GM23338 (cell line): ENCODE data around the gene LSP1. TPM values are rescaled to one million over a fixed set of nuclear protein-coding genes. Genes with fewer than 3 reads are reported as not detected.
"Not testable (repeated sequence)": the region's sequence is repeated elsewhere in the genome, so short reads cannot be mapped to it uniquely, and the experiment has no call there.

ENCODE experiments used
- ATAC-seq: fragments of 200-7000 bp; cut with Tn5 transposase; 3 replicates; pipeline ENCODE4 v1.9.1; 2020
- DNase-seq: peaks from one replicate; pipeline ENCODE4 v3.0.0-alpha.2; 2015; ENCODE audit warnings: low spot score
- H2AFZ ChIP-seq: fragments of 200-600 bp; sonication (generic); 2 replicates; pipeline ENCODE4 v1.8.0; 2016; ENCODE audit warnings: antibody characterized with exemption, mild to moderate bottlenecking, moderate library complexity
- H3F3A ChIP-seq: fragments of 200-600 bp; sonication (generic); replicated peaks from 2 replicates; pipeline ENCODE4 v1.8.0; 2017; ENCODE audit warnings: antibody characterized with exemption, mixed run types, low read depth
- H3K27ac ChIP-seq: fragments of 200-600 bp; sonication (generic); 2 replicates; pipeline ENCODE4 v1.6.1; 2016; ENCODE audit warnings: low read depth
- H3K27me3 ChIP-seq: fragments of 200-600 bp; sonication (generic); 2 replicates; pipeline ENCODE4 v1.8.0; 2016; ENCODE audit warnings: mild to moderate bottlenecking, mixed run types, moderate library complexity; ENCODE audit not compliant: insufficient read depth
- H3K36me3 ChIP-seq: fragments of 200-600 bp; sonication (generic); 2 replicates; pipeline ENCODE4 v1.8.0; 2016; ENCODE audit warnings: mild to moderate bottlenecking; ENCODE audit not compliant: insufficient read depth
- H3K4me1 ChIP-seq: fragments of 200-600 bp; sonication (generic); 2 replicates; pipeline ENCODE4 v1.8.0; 2016; ENCODE audit warnings: mild to moderate bottlenecking, moderate library complexity; ENCODE audit not compliant: insufficient read depth
- H3K4me2 ChIP-seq: fragments of 200-600 bp; sonication (generic); 2 replicates; pipeline ENCODE4 v1.7.1; 2017; ENCODE audit warnings: mixed run types
- H3K4me3 ChIP-seq: fragments of 200-600 bp; sonication (generic); 2 replicates; pipeline ENCODE4 v1.6.1; 2016; ENCODE audit warnings: mixed run types
- H3K79me2 ChIP-seq: fragments of 200-600 bp; sonication (generic); replicated peaks from 2 replicates; pipeline ENCODE4 v1.8.0; 2017; ENCODE audit warnings: mild to moderate bottlenecking; ENCODE audit not compliant: insufficient read depth
- H3K9me2 ChIP-seq: fragments of 200-600 bp; sonication (generic); 2 replicates; pipeline ENCODE4 v1.8.0; 2017; ENCODE audit not compliant: insufficient read depth
- H4K20me1 ChIP-seq: fragments of 200-600 bp; sonication (generic); replicated peaks from 2 replicates; pipeline ENCODE4 v1.8.0; 2017; ENCODE audit warnings: mild to moderate bottlenecking; ENCODE audit not compliant: insufficient read depth
- H3K27ac Mint-ChIP-seq: 2 replicates; pipeline ENCODE4 v1.8.0; 2020; ENCODE audit warnings: inconsistent platforms, mild to moderate bottlenecking, moderate library complexity, mixed read lengths
- H3K27me3 Mint-ChIP-seq: 3 replicates; pipeline ENCODE4 v1.8.0; 2022; ENCODE audit warnings: low read depth, mild to moderate bottlenecking, moderate library complexity, mixed read lengths, inconsistent platforms; ENCODE audit not compliant: insufficient read depth, poor library complexity
- H3K36me3 Mint-ChIP-seq: 3 replicates; pipeline ENCODE4 v1.8.0; 2021; ENCODE audit warnings: low read depth, mild to moderate bottlenecking, inconsistent platforms, moderate library complexity, mixed read lengths
- H3K4me1 Mint-ChIP-seq: 3 replicates; pipeline ENCODE4 v1.8.0; 2020; ENCODE audit warnings: mild to moderate bottlenecking, inconsistent platforms, mixed read lengths
- H3K4me3 Mint-ChIP-seq: 3 replicates; pipeline ENCODE4 v1.8.0; 2021; ENCODE audit warnings: moderate library complexity, mild to moderate bottlenecking, inconsistent platforms, mixed read lengths
- H3K9me3 Mint-ChIP-seq: 3 replicates; pipeline ENCODE4 v1.8.0; 2020; ENCODE audit warnings: moderate library complexity, mild to moderate bottlenecking, inconsistent platforms, mixed read lengths
- CREB1 ChIP-seq: fragments of 250-450 bp; sonication (Bioruptor Pico); IDR thresholded peaks from 2 replicates; pipeline ENCODE4 v1.5.0; 2020; ENCODE audit warnings: low read depth, mild to moderate bottlenecking, moderate library complexity
- EZH2 ChIP-seq: fragments of 200-600 bp; sonication (generic); IDR thresholded peaks from one replicate; pipeline ENCODE4 v1.8.0; 2017; ENCODE audit warnings: antibody characterized with exemption, mild to moderate bottlenecking, low read depth; ENCODE audit not compliant: unreplicated experiment
- POLR2AphosphoS5 ChIP-seq: IDR thresholded peaks from 2 replicates; pipeline ENCODE4 v1.6.1; 2016; ENCODE audit warnings: antibody characterized with exemption, low read depth
- STAT1 ChIP-seq: IDR thresholded peaks from one replicate; pipeline ENCODE4 v1.6.1; 2016; ENCODE audit warnings: antibody characterized with exemption; ENCODE audit not compliant: unreplicated experiment
- microRNA-seq: library from miRNA; unstranded; fragments of <30 nt; microRNA quantifications from one replicate; pipeline ENCODE4, GENCODE V29; 2017
- polyA plus RNA-seq: library from polyadenylated mRNA; unstranded; fragments of >200 nt; fragmentation: Nextera tagmentation; extraction: Ambion mirVana; gene quantifications from 2 replicates; pipeline ENCODE4 v1.2.1, GENCODE V29; 2016
- small RNA-seq: library from RNA; depleted of rRNA; stranded (forward); fragments of <200 nt; gene quantifications from one replicate; pipeline ENCODE3, GENCODE V24; 2014; ENCODE audit warnings: low replicate concordance
- total RNA-seq: library from RNA; depleted of rRNA; stranded (reverse); fragments of >200 nt; shearing (Covaris generic); gene quantifications from 2 replicates; pipeline ENCODE4 v1.2.3, GENCODE V29; 2014; rRNA removed
- TF ChIP-seq, protein P1 (sequence below): IDR thresholded peaks from one replicate; pipeline ENCODE4 v1.6.1; 2018; ENCODE audit warnings: antibody characterized with exemption; ENCODE audit not compliant: unreplicated experiment

LSP1 gene
- total and polyA plus RNA-seq, 2 experiments from 2014 or later = 0.84 TPM; not detected in 1

DNA sequence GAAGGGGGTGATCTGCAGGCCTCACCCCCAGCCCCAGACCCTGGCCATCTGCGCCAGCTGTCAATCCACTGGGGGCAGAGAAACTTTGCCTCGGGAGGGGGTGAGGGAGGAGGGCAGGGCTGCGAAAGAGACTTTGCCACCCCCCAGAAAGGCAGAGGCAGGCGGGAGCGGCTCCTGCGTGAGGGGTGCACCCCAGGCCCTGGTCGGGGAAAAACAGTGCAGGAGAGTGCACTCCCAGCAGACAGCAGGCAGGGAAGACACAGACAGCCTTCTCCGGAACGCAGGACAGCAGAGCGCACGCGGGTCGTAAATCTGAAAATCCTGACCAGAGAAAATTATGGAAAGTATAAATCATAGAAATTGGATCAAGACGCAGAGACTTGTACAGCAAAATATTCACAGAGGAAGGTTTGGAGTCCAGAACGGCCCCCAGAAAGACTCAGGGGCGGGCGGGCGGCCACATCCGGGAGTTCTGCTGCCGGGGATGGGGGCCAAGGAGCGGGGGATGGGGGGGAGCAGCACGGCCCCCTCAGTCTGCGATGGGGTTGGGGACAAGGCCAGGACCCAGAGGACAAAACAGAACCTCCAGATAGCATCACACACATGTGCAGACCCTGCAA, 86.2 kb downstream of the LSP1 start:
- TF ChIP-seq, protein P1, sequence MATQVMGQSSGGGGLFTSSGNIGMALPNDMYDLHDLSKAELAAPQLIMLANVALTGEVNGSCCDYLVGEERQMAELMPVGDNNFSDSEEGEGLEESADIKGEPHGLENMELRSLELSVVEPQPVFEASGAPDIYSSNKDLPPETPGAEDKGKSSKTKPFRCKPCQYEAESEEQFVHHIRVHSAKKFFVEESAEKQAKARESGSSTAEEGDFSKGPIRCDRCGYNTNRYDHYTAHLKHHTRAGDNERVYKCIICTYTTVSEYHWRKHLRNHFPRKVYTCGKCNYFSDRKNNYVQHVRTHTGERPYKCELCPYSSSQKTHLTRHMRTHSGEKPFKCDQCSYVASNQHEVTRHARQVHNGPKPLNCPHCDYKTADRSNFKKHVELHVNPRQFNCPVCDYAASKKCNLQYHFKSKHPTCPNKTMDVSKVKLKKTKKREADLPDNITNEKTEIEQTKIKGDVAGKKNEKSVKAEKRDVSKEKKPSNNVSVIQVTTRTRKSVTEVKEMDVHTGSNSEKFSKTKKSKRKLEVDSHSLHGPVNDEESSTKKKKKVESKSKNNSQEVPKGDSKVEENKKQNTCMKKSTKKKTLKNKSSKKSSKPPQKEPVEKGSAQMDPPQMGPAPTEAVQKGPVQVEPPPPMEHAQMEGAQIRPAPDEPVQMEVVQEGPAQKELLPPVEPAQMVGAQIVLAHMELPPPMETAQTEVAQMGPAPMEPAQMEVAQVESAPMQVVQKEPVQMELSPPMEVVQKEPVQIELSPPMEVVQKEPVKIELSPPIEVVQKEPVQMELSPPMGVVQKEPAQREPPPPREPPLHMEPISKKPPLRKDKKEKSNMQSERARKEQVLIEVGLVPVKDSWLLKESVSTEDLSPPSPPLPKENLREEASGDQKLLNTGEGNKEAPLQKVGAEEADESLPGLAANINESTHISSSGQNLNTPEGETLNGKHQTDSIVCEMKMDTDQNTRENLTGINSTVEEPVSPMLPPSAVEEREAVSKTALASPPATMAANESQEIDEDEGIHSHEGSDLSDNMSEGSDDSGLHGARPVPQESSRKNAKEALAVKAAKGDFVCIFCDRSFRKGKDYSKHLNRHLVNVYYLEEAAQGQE = no peak
- TF ChIP-seq EZH2 (no peak), CREB1 (CRISPR knock-in tag) (no peak), STAT1 (no peak), POLR2AphosphoS5 (no peak)
- Histone ChIP-seq H3K4me3 (no peak overlapping the region), H3K9me2 (no peaks in the 10 kb centered on the region), H3K27ac (no peak overlapping the region), H3F3A (no peaks in the 10 kb centered on the region), H3K36me3 (no peaks in the 10 kb centered on the region), H3K27me3 (no peaks in the 10 kb centered on the region), H3K79me2 (no peaks in the 10 kb centered on the region), H3K4me2 (no peak overlapping the region), H2AFZ (no peak overlapping the region), H4K20me1 (no peaks in the 10 kb centered on the region), H3K4me1 (no peaks in the 10 kb centered on the region)
- ATAC-seq = no peak; the same call in 2 of the 3 replicates
- Mint-ChIP-seq H3K27me3 (peaks cover 12% of the 10 kb centered on the region), H3K9me3 (no peaks in the 10 kb centered on the region), H3K36me3 (no peaks in the 10 kb centered on the region), H3K27ac (no peak overlapping the region), H3K4me1 (peaks cover 6% of the 10 kb centered on the region), H3K4me3 (no peak overlapping the region)
- DNase-seq = no peak

DNA sequence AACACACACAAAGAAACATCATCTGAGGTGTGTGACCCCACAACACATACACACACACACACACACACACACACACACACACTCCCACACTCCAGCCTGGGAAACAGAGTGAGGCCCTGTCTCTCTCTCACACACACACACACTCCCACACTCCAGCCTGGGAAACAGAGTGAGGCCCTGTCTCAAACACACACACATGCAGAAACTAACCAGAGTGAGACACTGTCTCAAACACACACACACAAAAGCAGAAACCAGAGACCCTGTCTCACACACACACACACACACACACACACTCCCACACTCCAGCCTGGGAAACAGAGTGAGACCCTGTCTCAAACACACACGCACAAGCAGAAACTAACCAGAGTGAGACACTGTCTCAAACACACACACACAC, 86.9 kb downstream of the LSP1 start:
- not testable (repeated sequence) for H3K79me2 ChIP-seq, H2AFZ ChIP-seq, H3K9me2 ChIP-seq, H3K36me3 ChIP-seq, H3K27me3 ChIP-seq, H3K4me1 Mint-ChIP-seq, H3K36me3 Mint-ChIP-seq, DNase-seq, ATAC-seq, H3K4me3 ChIP-seq, H3F3A ChIP-seq, H3K9me3 Mint-ChIP-seq, H3K27ac ChIP-seq, H4K20me1 ChIP-seq, H3K4me1 ChIP-seq, H3K4me3 Mint-ChIP-seq, H3K4me2 ChIP-seq, H3K27ac Mint-ChIP-seq
- H3K27me3 Mint-ChIP-seq = peaks cover 12% of the 10 kb centered on the region

Small RNAs within 50 kb of the gene (microRNA-seq; reads per million reads assigned to microRNA genes)
- not detected for gene MIR4298
- not detected for gene MIR7847

Small RNAs within 50 kb of the gene (small RNA-seq; reads per million reads assigned to genes)
- gene AC051649.1 = not detected
- not detected for gene MIR4298

Other genes with a start within 250 kb of the LSP1 start
- gene KRTAP5-3, start 244.6 kb upstream of the LSP1 start, total RNA-seq = not detected in 2 replicates
- gene KRTAP5-3, start 244.6 kb upstream of the LSP1 start, polyA plus RNA-seq = not detected in 2 replicates
- gene KRTAP5-4, start 230.9 kb upstream of the LSP1 start, total RNA-seq = not detected in 2 replicates
- gene KRTAP5-4, start 230.9 kb upstream of the LSP1 start, polyA plus RNA-seq = not detected in 2 replicates
- gene KRTAP5-5, start 223.3 kb upstream of the LSP1 start, total RNA-seq = not detected in 2 replicates
- not detected in 2 replicates for gene KRTAP5-5, start 223.3 kb upstream of the LSP1 start, polyA plus RNA-seq
- gene KRTAP5-6, start 155.9 kb upstream of the LSP1 start, total RNA-seq = not detected in 2 replicates
- gene KRTAP5-6, start 155.9 kb upstream of the LSP1 start, polyA plus RNA-seq = not detected in 2 replicates
- not detected in 2 replicates for gene IFITM10, start 102.5 kb upstream of the LSP1 start, total RNA-seq
- 0.06 TPM in 1 of 2 replicates, not detected in the other for gene IFITM10, start 102.5 kb upstream of the LSP1 start, polyA plus RNA-seq
- gene CTSD, start 89.2 kb upstream of the LSP1 start, total RNA-seq = 198 and 251 TPM in 2 replicates
- 67.1 and 73.6 TPM in 2 replicates for gene CTSD, start 89.2 kb upstream of the LSP1 start, polyA plus RNA-seq
- not detected in 2 replicates for gene SYT8, start 18.1 kb upstream of the LSP1 start, total RNA-seq
- gene SYT8, start 18.1 kb upstream of the LSP1 start, polyA plus RNA-seq = not detected in 2 replicates
- gene TNNI2, start 14.1 kb upstream of the LSP1 start, total RNA-seq = not detected in 2 replicates
- gene TNNI2, start 14.1 kb upstream of the LSP1 start, polyA plus RNA-seq = not detected in 2 replicates
- 0.04 TPM in 1 of 2 replicates, not detected in the other for gene PRR33, start 38.8 kb downstream of the LSP1 start, total RNA-seq
- gene PRR33, start 38.8 kb downstream of the LSP1 start, polyA plus RNA-seq = not detected in 2 replicates
- not detected in 2 replicates for gene TNNT3, start 66.6 kb downstream of the LSP1 start, total RNA-seq
- gene TNNT3, start 66.6 kb downstream of the LSP1 start, polyA plus RNA-seq = not detected in 2 replicates
- gene MRPL23, start 94.2 kb downstream of the LSP1 start, total RNA-seq = 63.3 and 91.5 TPM in 2 replicates
- 84.7 and 92.0 TPM in 2 replicates for gene MRPL23, start 94.2 kb downstream of the LSP1 start, polyA plus RNA-seq
- gene H19, start 144.8 kb downstream of the LSP1 start, total RNA-seq = 0.76 TPM in 1 of 2 replicates, not detected in the other
- gene H19, start 144.8 kb downstream of the LSP1 start, polyA plus RNA-seq = 0.86 and 1.2 TPM in 2 replicates